Panc1 (cell line): Measurements from ENCODE around the gene DTNB.

Source experiments
- CTCF ChIP-seq: fragments of 450-650 bp; IDR thresholded peaks from 2 replicates; pipeline ENCODE4 v1.5.1; 2017; ENCODE audit warnings: mild to moderate bottlenecking
- POLR2AphosphoS5 ChIP-seq: IDR thresholded peaks from 2 replicates; pipeline ENCODE4 v1.6.1; 2012; ENCODE audit warnings: mild to moderate bottlenecking, low read depth, low read length, moderate library complexity
- REST ChIP-seq, 2 experiments: IDR thresholded peaks; 2 replicates each; pipeline ENCODE4 v1.6.1; 2011 to 2012; ENCODE audit warnings: low read depth in 2 of 2, control low read depth in 1 of 2, low read length in 1 of 2, mild to moderate bottlenecking in 1 of 2, moderate library complexity in 1 of 2; ENCODE audit not compliant: insufficient read depth in 1 of 2
- TCF7L2 ChIP-seq: IDR thresholded peaks from 2 replicates; pipeline ENCODE4 v1.6.1; 2011; ENCODE audit warnings: mild to moderate bottlenecking, low read depth, low read length, inconsistent platforms

GRCh38 chr2:25712455-25712854 is 39.1 kb upstream of the DTNB start:
- no peak for TF ChIP-seq CTCF
- no peak for TF ChIP-seq REST (IDR thresholded peaks at IDR 0.05; ENCODE audit: insufficient read depth in 1 of 2, low read depth in 2 of 2, low read length in 1 of 2)
- no peak for TF ChIP-seq POLR2AphosphoS5
- TF ChIP-seq TCF7L2, result no peak
